Stimulated activated CD4-positive, alpha-beta T cell treated with anti-CD3 and anti-CD28 coated beads, Interleukin-2, amount 100 ng/mL, for 24 hours (primary cell): ENCODE data around the gene CARD14.
A peak's percentile ranks its signal among the peaks of the same experiment; 100 is the strongest.
"Not testable (repeated sequence)": the region's sequence is repeated elsewhere in the genome, so short reads cannot be mapped to it uniquely, and the experiment has no call there.

ENCODE experiments used
- DNase-seq, 2 donors: peaks; one replicate each; pipeline ENCODE4 v3.0.0-alpha.2; 2020

The CARD14 gene

GRCh38 chr17:80187090-80187489 is 17.3 kb downstream of the CARD14 start:
- no peak for DNase-seq

- DNase-seq = no peak
Observed at GRCh38 chr17:80187515-80187941, 17.7 kb downstream of the CARD14 start.

GRCh38 chr17:80189611-80190010 is 19.8 kb downstream of the CARD14 start:
- no peak for DNase-seq

- no peak for DNase-seq
Observed at GRCh38 chr17:80190716-80191115, 20.9 kb downstream of the CARD14 start.

GRCh38 chr17:80191192-80191591 is 21.4 kb downstream of the CARD14 start:
- DNase-seq = no peak

GRCh38 chr17:80191865-80192661 is 22.2 kb downstream of the CARD14 start:
- DNase-seq = no peak

GRCh38 chr17:80195141-80195540 is 25.3 kb downstream of the CARD14 start:
- no peak for DNase-seq

GRCh38 chr17:80195671-80196529 is 26.1 kb downstream of the CARD14 start:
- peak; percentile 62 to 72 for DNase-seq

GRCh38 chr17:80196652-80197051 is 26.8 kb downstream of the CARD14 start:
- no peak for DNase-seq

GRCh38 chr17:80198144-80198661 is 28.4 kb downstream of the CARD14 start:
- no peak for DNase-seq

- not testable (repeated sequence) for DNase-seq
Observed at GRCh38 chr17:80199295-80199694, 29.5 kb downstream of the CARD14 start.

- no peak for DNase-seq
Observed at GRCh38 chr17:80201446-80201845, 31.6 kb downstream of the CARD14 start.

- no peak for DNase-seq
Observed at GRCh38 chr17:80202197-80202596, 32.4 kb downstream of the CARD14 start.

- no peak for DNase-seq
Observed at GRCh38 chr17:80203471-80203963, 33.7 kb downstream of the CARD14 start.

- no peak for DNase-seq
Observed at GRCh38 chr17:80204626-80205468, 35.0 kb downstream of the CARD14 start.

- DNase-seq = no peak
Observed at GRCh38 chr17:80205811-80206210, 36.0 kb downstream of the CARD14 start.

- DNase-seq = no peak
Observed at GRCh38 chr17:80208050-80208449, 38.2 kb downstream of the CARD14 start.

GRCh38 chr17:80209765-80210164 is 39.9 kb downstream of the CARD14 start:
- DNase-seq = no peak

GRCh38 chr17:80210348-80211108 is 40.7 kb downstream of the CARD14 start:
- no peak for DNase-seq

GRCh38 chr17:80212109-80212508 is 42.3 kb downstream of the CARD14 start:
- DNase-seq = no peak

- DNase-seq = no peak
Observed at GRCh38 chr17:80212511-80212910, 42.7 kb downstream of the CARD14 start.
